ENCODE data around the gene DACH2.

Gene DACH2

GRCh38 chrX:86829786-86830185 is 681.5 kb downstream of the DACH2 start:
- DNase-seq: no peak

GRCh38 chrX:86830685-86831084 is 682.4 kb downstream of the DACH2 start:
- DNase-seq: no peak

- DNase-seq: no peak
These were observed 696.9 kb downstream of the DACH2 start for GRCh38 chrX:86845101-86845500.
